Kidney (tissue), 14 donors: ENCODE results near the gene RPTOR. TPM values are rescaled to one million over a fixed set of nuclear protein-coding genes. Genes with fewer than 3 reads are reported as not detected.
A peak's percentile ranks its signal among the peaks of the same experiment; 100 is the strongest.

Experiments used
- DNase-seq, 5 donors: peaks; one replicate each; pipeline ENCODE4 v3.0.0-alpha.2; 2013 to 2020
- FAIRE-seq: peaks from 2 replicates; lab custom pipeline; 2012; peaks lifted over from hg19 to GRCh38; lab: Jason Lieb, UNC
- H3K27ac ChIP-seq, 2 donors: one replicate each; pipeline ENCODE4 v1.7.0; 2013; ENCODE audit warnings: low read depth in 2 of 2, low read length in 2 of 2, inconsistent platforms in 1 of 2
- H3K27me3 ChIP-seq: one replicate; pipeline ENCODE4 v1.7.1; 2013; ENCODE audit warnings: low read length, inconsistent platforms; ENCODE audit not compliant: control insufficient read depth, insufficient read depth
- H3K36me3 ChIP-seq, 3 donors: one replicate each; pipeline versions ENCODE4 v1.7.0 to v1.7.1; 2013; ENCODE audit warnings: low read length in 3 of 3, control low read depth in 1 of 3, inconsistent platforms in 1 of 3; ENCODE audit not compliant: insufficient read depth in 3 of 3, control insufficient read depth in 2 of 3
- H3K4me1 ChIP-seq, 3 donors: one replicate each; pipeline versions ENCODE4 v1.7.0 to v1.7.1; 2013; ENCODE audit warnings: low read length in 3 of 3, inconsistent platforms in 1 of 3, low read depth in 1 of 3; ENCODE audit not compliant: control insufficient read depth in 2 of 3, insufficient read depth in 2 of 3
- H3K4me3 ChIP-seq, 3 donors: one replicate each; pipeline versions ENCODE4 v1.7.0 to v1.8.1; 2013; ENCODE audit warnings: low read length in 3 of 3, control low read depth in 1 of 3, inconsistent platforms in 1 of 3
- H3K9ac ChIP-seq, 3 donors: one replicate each; pipeline versions ENCODE4 v1.7.0 to v1.7.1; 2013; ENCODE audit warnings: low read length in 3 of 3, control low read depth in 1 of 3, inconsistent platforms in 1 of 3
- H3K9me3 ChIP-seq, 3 donors: one replicate each; pipeline versions ENCODE4 v1.7.0 to v1.7.1; 2013; ENCODE audit warnings: low read length in 3 of 3, control low read depth in 1 of 3, inconsistent platforms in 1 of 3; ENCODE audit not compliant: control insufficient read depth in 2 of 3, insufficient read depth in 1 of 3
- intact Hi-C: fragments of 100-400 bp; cut with DNase I; formaldehyde crosslinking; loops from one replicate; pipeline ENCODE4 v1.11.1; 2022
- polyA plus RNA-seq: library from polyadenylated mRNA; stranded (reverse); fragments of 350-450 nt; fragmentation: Illumina TruSeq; extraction: RNeasy Lipid Tissue Mini Kit (QIAGEN cat#74804); gene quantifications from one replicate; pipeline ENCODE4 v1.2.3, GENCODE V29; 2014; ENCODE audit warnings: low read depth, low replicate concordance; ENCODE audit not compliant: insufficient read depth
- total RNA-seq: library from RNA; stranded (reverse); fragmentation: NEBNext Ultra II Directional; extraction: Animal tissue kit (Norgen Biotek cat#: 25700); gene quantifications from one replicate; pipeline ENCODE4 v1.2.1, GENCODE V29; 2021
- TF ChIP-seq, protein P1 (sequence below): IDR thresholded peaks from 3 replicates; pipeline ENCODE4 v1.5.1; 2012; ENCODE audit warnings: mild to moderate bottlenecking, moderate library complexity, borderline replicate concordance; ENCODE audit not compliant: insufficient read depth; ENCODE audit errors: extremely low read depth
- donor health status: control.
- donor health status: control.
- donor health status: control.
- donor health status: control.
- donor health status: control.
- donor health status: DM: yes; HTN: yes; CAD: no.
- donor health status: Normal renal cell carcinoma (clear cell type).

RPTOR gene
- total and polyA plus RNA-seq, 2 donors from 2014 or later: 5.5 to 37.6 TPM

DNA sequence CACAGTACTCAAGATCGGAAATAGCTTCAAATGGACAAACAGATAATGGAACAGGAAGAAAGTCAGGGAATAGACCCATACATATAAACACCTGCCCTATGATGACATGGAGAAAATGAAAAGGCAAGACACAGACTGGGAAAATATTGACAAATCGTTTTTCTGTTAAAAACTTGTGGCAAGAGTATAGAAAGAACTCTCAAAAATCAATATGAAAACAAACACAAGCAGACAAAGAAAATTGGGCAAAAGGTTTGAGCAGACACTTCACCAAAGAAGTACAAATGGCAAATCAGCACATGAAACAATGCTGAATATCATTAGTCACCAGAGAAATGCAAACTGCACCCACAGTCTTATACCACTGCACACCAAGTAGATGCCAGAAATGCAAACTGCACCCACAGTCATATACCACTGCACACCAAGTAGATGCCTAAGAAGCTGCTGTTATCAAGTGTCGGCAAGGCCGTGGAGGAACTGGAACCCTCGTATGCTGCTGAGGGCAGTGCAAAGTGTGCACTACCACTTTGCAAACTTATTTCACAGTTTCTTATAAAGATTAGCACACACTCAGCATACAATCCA, 323.5 kb downstream of the RPTOR start:
- H3K27me3 ChIP-seq: no peaks in the 10 kb centered on the region
- H3K9ac ChIP-seq: no peak overlapping the region
- no peak for FAIRE-seq
- H3K36me3 ChIP-seq: no peaks in the 10 kb centered on the region
- intact Hi-C loops: no loop called here
- no peak overlapping the region for H3K27ac ChIP-seq
- no peaks in the 10 kb centered on the region for H3K4me1 ChIP-seq
- no peaks in the 10 kb centered on the region for H3K9me3 ChIP-seq
- TF ChIP-seq, protein P1, sequence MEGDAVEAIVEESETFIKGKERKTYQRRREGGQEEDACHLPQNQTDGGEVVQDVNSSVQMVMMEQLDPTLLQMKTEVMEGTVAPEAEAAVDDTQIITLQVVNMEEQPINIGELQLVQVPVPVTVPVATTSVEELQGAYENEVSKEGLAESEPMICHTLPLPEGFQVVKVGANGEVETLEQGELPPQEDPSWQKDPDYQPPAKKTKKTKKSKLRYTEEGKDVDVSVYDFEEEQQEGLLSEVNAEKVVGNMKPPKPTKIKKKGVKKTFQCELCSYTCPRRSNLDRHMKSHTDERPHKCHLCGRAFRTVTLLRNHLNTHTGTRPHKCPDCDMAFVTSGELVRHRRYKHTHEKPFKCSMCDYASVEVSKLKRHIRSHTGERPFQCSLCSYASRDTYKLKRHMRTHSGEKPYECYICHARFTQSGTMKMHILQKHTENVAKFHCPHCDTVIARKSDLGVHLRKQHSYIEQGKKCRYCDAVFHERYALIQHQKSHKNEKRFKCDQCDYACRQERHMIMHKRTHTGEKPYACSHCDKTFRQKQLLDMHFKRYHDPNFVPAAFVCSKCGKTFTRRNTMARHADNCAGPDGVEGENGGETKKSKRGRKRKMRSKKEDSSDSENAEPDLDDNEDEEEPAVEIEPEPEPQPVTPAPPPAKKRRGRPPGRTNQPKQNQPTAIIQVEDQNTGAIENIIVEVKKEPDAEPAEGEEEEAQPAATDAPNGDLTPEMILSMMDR: no peak
- H3K4me3 ChIP-seq: no peak overlapping the region
- no peak for DNase-seq

DNA sequence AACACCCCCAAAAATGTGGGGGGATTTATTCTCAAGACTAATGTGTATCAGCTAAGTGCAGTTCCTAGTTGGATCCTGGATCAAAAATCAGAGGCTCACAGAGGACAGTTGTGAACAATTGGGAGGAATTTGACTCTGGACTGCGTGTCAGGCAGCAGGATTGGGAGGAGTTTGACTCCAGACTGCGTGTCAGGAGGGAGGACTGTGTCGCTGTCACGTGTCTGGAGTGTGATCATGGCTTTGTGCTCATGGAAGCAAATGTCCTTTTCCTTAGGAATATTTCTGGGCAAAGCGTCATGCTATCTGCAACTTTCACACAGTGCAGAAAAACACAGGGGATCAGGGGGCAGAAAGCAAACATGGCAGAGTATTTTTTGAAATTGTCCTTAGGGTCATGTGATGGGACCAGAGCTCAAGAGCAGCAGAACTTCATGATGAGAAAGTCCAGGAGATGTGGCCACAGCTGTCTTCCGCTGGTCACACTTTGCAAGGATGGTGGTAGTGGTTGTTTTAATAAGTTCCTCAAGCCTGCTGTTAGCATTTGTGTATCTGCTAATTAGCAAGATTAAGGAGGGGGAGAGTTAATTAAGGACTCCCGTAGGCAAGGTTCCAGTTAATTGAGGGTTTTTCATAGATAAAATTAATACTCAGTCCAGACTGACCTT, 325.0 kb downstream of the RPTOR start:
- no peaks in the 10 kb centered on the region for H3K9me3 ChIP-seq
- H3K27me3 ChIP-seq: no peaks in the 10 kb centered on the region
- H3K36me3 ChIP-seq: no peaks in the 10 kb centered on the region
- FAIRE-seq (no peak), DNase-seq (peak in 1 of 5 donors; percentile 24)
- H3K4me3 ChIP-seq: no peak overlapping the region
- no peak overlapping the region for H3K9ac ChIP-seq
- intact Hi-C loops: no loop called here
- H3K4me1 ChIP-seq: no peaks in the 10 kb centered on the region
- TF ChIP-seq, protein P1: no peak
- no peak overlapping the region for H3K27ac ChIP-seq

DNA sequence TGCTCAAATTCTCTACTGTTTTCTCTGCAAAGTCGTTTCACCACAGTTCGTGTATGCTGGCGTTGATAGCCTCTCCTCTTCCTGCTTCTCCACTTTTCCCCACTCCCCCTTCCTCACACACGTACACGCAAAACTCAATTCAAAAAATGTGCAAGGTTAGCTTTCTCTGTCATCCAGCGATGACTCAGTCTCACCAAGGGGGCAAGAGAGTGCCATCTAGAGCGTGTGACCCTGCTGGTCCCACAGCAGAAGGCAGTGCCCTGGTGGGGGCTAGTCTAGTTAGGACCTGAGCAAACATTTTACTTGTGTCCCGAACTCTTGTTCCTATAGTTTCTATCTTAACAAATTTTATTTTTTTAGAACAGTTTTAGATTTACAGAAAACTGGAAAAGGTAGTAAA, 325.8 kb downstream of the RPTOR start:
- Histone ChIP-seq H3K9me3 (no peaks in the 10 kb centered on the region), H3K27ac (no peak overlapping the region), H3K4me1 (no peaks in the 10 kb centered on the region), H3K4me3 (no peak overlapping the region), H3K9ac (no peak overlapping the region), H3K27me3 (no peaks in the 10 kb centered on the region), H3K36me3 (no peaks in the 10 kb centered on the region)
- DNase-seq (peak in 1 of 5 donors; percentile 11), FAIRE-seq (no peak)
- intact Hi-C loops: no loop called here
- TF ChIP-seq, protein P1: no peak
